T-helper 9 cell (primary cell): Measurements from ENCODE around the gene CMTM3.
"Not testable (repeated sequence)": the region's sequence is repeated elsewhere in the genome, so short reads cannot be mapped to it uniquely, and the experiment has no call there.

Source experiments
- DNase-seq: peaks from one replicate; pipeline ENCODE4 v3.0.0-alpha.2; 2020

The CMTM3 gene

GRCh38 chr16:66637806-66638205 is 33.3 kb downstream of the CMTM3 start:
- DNase-seq: no peak

DNA sequence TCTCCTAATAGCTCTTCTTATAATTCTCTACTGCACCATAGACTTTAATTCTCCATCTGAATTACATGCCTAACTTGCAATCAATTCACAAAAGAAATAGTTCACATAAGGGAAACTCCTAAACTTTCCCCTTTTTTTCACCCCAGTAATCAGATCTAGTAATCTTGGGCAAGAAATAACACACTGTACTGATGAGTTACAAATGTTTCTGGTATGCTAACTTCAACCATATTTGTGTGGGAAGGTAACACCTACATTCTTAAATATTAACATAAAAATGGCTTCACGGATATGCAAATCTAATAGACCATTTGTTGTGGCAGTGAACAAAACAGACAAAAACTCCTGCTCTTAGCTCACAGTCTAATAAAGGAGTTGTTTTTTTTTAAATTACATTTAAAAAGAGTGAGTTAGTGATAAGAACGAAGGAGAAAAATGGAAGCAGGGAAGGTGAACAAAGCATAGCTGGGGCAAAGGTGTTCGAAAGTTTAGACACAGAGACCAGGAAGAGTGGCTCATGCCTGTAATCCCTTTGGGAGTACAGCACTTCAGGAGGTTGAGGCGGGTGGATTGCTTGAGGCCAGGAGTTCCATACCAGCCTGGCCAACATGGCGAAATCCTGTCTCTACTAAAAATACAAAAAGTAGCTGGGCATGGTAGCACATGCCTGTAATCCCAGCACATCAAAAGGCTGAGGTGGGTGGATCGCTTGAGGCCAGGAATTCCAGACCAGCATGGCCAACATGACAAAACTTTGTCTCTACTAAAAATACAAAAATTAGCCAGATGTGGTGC is 34.8 kb downstream of the CMTM3 start:
- DNase-seq: no peak

- no peak for DNase-seq
Measured at GRCh38 chr16:66640724-66641314, 36.3 kb downstream of the CMTM3 start.

GRCh38 chr16:66641387-66641786 is 36.9 kb downstream of the CMTM3 start:
- DNase-seq: no peak

- no peak for DNase-seq
Measured at GRCh38 chr16:66647866-66648265, 43.4 kb downstream of the CMTM3 start.

GRCh38 chr16:66649167-66649566 is 44.7 kb downstream of the CMTM3 start:
- DNase-seq: no peak

DNA sequence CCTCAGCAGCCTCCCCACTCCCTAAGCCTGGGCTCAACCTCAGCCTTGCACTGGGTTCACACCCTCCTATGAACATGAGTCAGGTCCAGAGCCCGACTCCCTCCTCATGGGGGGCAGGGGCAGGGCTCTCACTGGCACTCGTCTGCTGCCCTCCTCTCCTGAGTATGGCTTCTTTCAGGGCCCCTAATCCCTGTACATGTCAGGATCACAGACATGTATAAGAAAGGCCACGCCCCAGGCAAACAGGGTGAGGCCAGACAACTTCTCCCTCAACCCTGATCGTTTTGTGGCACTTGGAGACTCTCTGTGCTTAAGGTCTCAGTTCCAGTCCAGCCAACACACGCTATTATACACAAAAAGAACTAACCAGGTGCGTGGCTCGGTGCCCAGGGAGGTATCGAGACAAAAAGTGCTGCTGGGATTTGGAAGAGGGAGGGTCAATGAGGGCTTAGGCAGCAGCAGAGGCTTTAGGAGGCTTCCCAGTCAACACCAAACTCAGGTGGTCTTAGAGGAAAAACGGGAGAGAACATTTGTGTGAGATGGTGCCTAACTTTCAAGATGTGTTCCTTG is 45.2 kb downstream of the CMTM3 start:
- no peak for DNase-seq

DNA sequence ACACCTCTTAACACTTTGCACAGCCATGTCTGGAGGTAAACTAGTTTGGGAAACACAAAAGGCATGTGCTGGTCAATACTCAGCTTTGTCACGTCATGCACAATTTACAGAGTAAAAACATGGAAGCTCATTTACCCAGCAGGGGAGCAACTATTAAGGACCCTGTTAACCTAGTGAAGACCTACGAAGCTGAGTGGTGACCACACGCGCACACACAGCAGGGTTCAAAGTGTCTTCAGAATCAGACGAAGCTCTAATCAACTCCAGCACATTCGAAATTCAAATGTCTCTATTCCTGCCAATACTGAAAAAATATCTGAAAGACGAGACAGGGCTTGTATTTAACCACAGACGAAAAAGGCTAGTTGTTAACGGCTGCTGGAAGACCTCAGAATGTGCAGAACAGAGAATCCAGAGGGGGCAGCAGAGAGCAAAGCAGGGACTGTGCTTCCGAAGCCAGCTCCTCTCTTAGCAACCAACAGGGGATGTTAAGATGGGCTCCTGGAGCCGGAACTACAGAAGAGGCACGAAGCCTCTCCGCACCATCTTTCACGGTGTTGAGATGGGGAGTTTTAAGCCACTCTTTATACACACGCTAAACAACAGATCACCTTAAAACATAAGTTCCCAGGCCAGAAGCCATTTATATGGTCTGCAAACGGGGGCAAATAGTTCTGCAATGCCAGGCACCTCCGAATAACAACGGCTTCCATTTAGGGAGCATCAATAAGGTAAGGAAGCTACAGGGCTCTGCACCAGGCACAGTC is 46.4 kb downstream of the CMTM3 start:
- DNase-seq: peak; percentile 69

DNA sequence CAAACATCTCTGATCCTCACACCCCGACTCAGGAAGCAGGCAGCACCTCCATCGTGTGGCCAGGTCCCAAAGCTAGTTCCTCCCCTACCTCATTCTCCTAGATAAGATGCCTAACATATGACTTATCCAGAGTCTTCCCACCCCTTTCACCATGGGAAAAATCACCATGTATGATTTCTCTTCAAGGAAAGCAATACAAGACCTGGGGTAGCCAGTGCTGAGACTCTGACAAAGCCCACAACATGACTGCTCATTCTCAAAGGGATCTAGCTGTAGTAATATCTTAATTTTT is 46.9 kb downstream of the CMTM3 start:
- no peak for DNase-seq

DNA sequence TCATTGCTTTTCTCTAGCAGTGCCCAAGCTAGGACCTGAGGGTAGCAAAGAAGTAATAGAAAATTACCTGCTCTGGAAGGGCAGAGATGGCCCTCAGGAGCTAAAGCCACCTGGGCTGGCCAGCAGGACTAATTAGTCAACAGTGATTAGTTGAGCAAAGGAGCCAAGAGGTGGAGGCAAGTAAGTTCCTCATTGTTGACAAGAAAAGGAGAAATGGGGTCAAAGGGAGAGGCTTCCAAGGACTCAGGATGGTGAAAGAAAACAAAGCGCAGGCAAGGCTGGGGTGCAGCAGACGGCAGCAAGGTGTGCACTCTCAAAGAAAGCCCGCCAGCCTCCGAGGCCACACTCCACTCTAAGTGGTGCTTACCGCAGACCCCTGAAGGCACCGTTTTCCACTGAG is 47.5 kb downstream of the CMTM3 start:
- DNase-seq: no peak

GRCh38 chr16:66652661-66653360 is 48.3 kb downstream of the CMTM3 start:
- no peak for DNase-seq

DNA sequence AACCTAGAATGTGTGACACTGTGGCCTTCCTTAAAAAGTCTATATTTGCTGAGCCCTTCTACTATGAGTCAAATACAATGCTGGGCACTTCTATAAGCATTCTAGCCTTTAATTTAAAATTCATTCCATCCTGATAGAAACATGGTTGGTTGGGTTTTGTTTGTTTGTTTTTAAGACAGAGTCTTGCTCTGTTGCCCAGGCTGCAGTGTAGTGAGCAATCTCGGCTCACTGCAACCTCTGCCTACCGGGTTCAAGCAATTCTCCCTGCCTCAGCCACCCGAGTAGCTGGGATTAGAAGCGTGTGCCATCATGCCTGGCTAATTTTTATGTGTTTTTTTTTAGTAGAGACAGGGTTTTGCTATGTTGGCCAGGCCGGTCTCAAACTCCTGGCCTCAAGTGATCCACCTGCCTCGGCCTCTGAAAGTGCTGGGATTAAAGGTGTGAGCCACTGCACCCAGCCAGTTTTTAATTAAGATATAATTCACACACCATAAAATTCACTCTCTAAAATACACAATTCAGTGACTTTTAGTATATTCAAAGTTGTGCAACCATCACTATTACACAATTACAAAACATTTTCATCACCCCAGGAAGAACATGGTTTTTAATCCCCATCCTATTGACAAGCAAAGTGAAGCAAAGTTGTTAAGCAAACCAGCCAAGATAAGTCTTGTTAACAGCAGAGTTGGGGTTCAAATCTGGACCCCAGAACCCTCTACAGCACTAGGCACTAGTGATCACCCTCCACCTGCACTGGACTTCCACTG is 49.3 kb downstream of the CMTM3 start:
- no peak for DNase-seq

- DNase-seq: no peak
Measured at GRCh38 chr16:66656547-66656946, 52.0 kb downstream of the CMTM3 start.

DNA sequence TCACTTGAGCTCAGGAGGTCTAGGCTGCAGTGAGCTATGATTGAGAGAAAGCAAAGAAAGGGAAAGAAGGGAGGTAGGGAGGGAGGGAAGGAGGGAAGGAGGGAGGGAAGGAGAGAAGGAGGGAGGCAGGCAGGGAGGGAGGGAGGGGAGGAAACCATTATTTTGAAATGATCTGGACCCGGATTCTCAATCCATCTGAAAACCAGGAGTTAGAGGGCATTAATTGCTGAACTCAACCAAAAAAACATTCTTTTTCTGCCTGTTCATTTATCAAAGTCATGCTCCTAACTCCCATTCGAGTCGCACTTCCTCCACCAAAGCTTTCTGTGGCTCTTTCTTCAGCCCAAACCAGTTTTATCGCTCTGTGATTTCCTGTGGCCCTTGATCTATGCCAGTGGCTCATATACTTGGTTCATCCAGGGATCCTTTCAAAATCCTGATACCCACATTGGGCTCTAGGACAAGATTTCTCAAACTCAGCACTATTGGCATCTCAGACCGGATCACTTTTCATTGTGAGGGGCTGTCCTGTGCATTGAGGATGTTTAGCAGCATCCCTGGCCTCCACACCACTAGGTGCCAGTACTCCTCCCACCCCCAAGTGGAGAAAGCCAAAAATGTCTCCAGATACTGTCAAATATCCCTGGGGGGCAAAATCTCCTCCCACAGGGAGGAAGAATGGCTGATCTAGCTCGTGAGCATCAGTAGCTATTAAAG is 53.8 kb downstream of the CMTM3 start:
- no peak for DNase-seq

- DNase-seq: no peak
Measured at GRCh38 chr16:66658860-66659190, 54.3 kb downstream of the CMTM3 start.

GRCh38 chr16:66660422-66661209 is 56.1 kb downstream of the CMTM3 start:
- DNase-seq: no peak

- DNase-seq: no peak
Measured at GRCh38 chr16:66661210-66661560, 56.7 kb downstream of the CMTM3 start.

- not testable (repeated sequence) for DNase-seq
Measured at GRCh38 chr16:66661671-66662346, 57.3 kb downstream of the CMTM3 start.

GRCh38 chr16:66662445-66663194 is 58.1 kb downstream of the CMTM3 start:
- no peak for DNase-seq
